Body of pancreas (tissue), 4 donors: ENCODE results near the gene CYTH1. TPM values are rescaled to one million over a fixed set of nuclear protein-coding genes. Genes with fewer than 3 reads are reported as not detected.
A peak's percentile ranks its signal among the peaks of the same experiment; 100 is the strongest.

Experiments
- ATAC-seq: fragments of 150-250 bp; one replicate; pipeline ENCODE4 v1.9.1; 2016
- DNase-seq, 4 donors: peaks; one replicate each; pipeline ENCODE4 v3.0.0-alpha.2; 2019
- H3K27ac ChIP-seq, 4 donors: fragments of 200-600 bp; sonication (generic); 1 replicate in 3 of 4; 2 replicates in 1 of 4; pipeline versions ENCODE4 v1.5.1 to v1.6.1; 2016 to 2019; ENCODE audit warnings: mild to moderate bottlenecking in 1 of 4, mixed read lengths in 1 of 4, moderate library complexity in 1 of 4
- H3K27me3 ChIP-seq, 2 donors: fragments of 200-600 bp; sonication (generic); one replicate each; pipeline ENCODE4 v1.6.0; 2016; ENCODE audit warnings: mild to moderate bottlenecking in 1 of 2
- H3K36me3 ChIP-seq, 2 donors: fragments of 200-600 bp; sonication (generic); replicated peaks in 1 of 2; 2 replicates each; pipeline ENCODE4 v1.5.1; 2016; ENCODE audit warnings: low read depth in 2 of 2; ENCODE audit not compliant: insufficient read depth in 1 of 2
- H3K4me1 ChIP-seq: fragments of 200-600 bp; sonication (generic); one replicate; pipeline ENCODE4 v1.6.0; 2016
- H3K4me3 ChIP-seq, 2 donors: fragments of 200-600 bp; sonication (generic); 1 replicate in 1 of 2; 2 replicates in 1 of 2; pipeline ENCODE4 v1.5.1; 2016 to 2019
- H3K9me3 ChIP-seq, 3 donors: fragments of 200-600 bp; sonication (generic); 1 replicate in 2 of 3; 2 replicates in 1 of 3; pipeline ENCODE4 v1.5.1; 2016
- CTCF ChIP-seq, 7 experiments: fragments of 450-650 bp in 4 of 7; fragments of 200-600 bp in 3 of 7; sonication (generic) in 3 of 7; IDR thresholded peaks; one replicate each; pipeline ENCODE4 v1.5.1; 2016 to 2019; ENCODE audit warnings: antibody characterized with exemption in 7 of 7
- POLR2A ChIP-seq, 3 donors: fragments of 450-650 bp; IDR thresholded peaks; one replicate each; pipeline ENCODE4 v1.6.1; 2016; ENCODE audit warnings: antibody characterized with exemption in 3 of 3, mild to moderate bottlenecking in 2 of 3
- WGBS, 2 donors: methylation state at CpG; one replicate each; pipeline ENCODE4 v1.1.5; 2017; 5-methylcytosine and 5-hydroxymethylcytosine counted together
- intact Hi-C: fragments of 100-400 bp; cut with DNase I; formaldehyde crosslinking; loops from one replicate; pipeline ENCODE4 v1.15.1; 2023
- total RNA-seq, 2 donors: library from RNA; depleted of rRNA; stranded (reverse); fragments of >200 nt; gene quantifications; one replicate each; pipeline ENCODE4 v1.1.0, GENCODE V29; 2016

The CYTH1 gene
- total RNA-seq, 2 donors from 2014 or later, result 32.2 to 60.6 TPM

- H3K4me3 ChIP-seq, result no peak overlapping the region
- DNase-seq, result no peak
- 57 to 71% methylated on average over 6 of the region's 6 CpGs for WGBS, 2 donors
- peak overlapping the region in 2 of 4 donors; percentile 12 to 17 for H3K27ac ChIP-seq
- no peaks in the 10 kb centered on the region for H3K27me3 ChIP-seq
- H3K4me1 ChIP-seq, result no peaks in the 10 kb centered on the region
- peaks cover 14 to 48% of the 10 kb centered on the region in 2 donors for H3K36me3 ChIP-seq
- ATAC-seq, result no peak
- no peak for TF ChIP-seq CTCF (IDR thresholded peaks at IDR 0.05)
- no peak for TF ChIP-seq POLR2A (IDR thresholded peaks at IDR 0.05)
- no peaks in the 10 kb centered on the region for H3K9me3 ChIP-seq
- intact Hi-C loops, result no loop called here
Observed at GRCh38 chr17:78818932-78819331, 36.9 kb upstream of the CYTH1 start.

- WGBS, 2 donors, result 74 to 80% methylated on average over 18 to 19 of the region's 19 CpGs
- Histone ChIP-seq H3K9me3 (no peaks in the 10 kb centered on the region), H3K4me1 (no peaks in the 10 kb centered on the region), H3K27ac (no peak overlapping the region), H3K27me3 (no peaks in the 10 kb centered on the region), H3K36me3 (peaks cover 17 to 49% of the 10 kb centered on the region in 2 donors), H3K4me3 (no peak overlapping the region)
- TF ChIP-seq CTCF (IDR thresholded peaks at IDR 0.05) (no peak), POLR2A (IDR thresholded peaks at IDR 0.05) (no peak)
- ATAC-seq (no peak), DNase-seq (no peak)
- intact Hi-C loops, result no loop called here
Observed at GRCh38 chr17:78818152-78818846, 36.2 kb upstream of the CYTH1 start.

- H3K4me3 ChIP-seq, result no peak overlapping the region
- H3K27ac ChIP-seq, result no peak overlapping the region
- DNase-seq (peak in 1 of 4 donors; percentile 19), ATAC-seq (no peak)
- no peak for TF ChIP-seq CTCF (IDR thresholded peaks at IDR 0.05)
- no peak for TF ChIP-seq POLR2A (IDR thresholded peaks at IDR 0.05)
- no peaks in the 10 kb centered on the region for H3K9me3 ChIP-seq
- H3K36me3 ChIP-seq, result peaks cover 24 to 55% of the 10 kb centered on the region in 2 donors
- intact Hi-C loops, result no loop called here
- no peaks in the 10 kb centered on the region for H3K4me1 ChIP-seq
- WGBS, 2 donors, result 84 to 94% methylated on average over 6 of the region's 6 CpGs
- no peaks in the 10 kb centered on the region for H3K27me3 ChIP-seq
Observed at GRCh38 chr17:78817123-78817522, 35.0 kb upstream of the CYTH1 start.

GRCh38 chr17:78815696-78816095 is 33.6 kb upstream of the CYTH1 start:
- Histone ChIP-seq H3K27ac (no peak overlapping the region), H3K9me3 (no peaks in the 10 kb centered on the region), H3K36me3 (peaks cover 33 to 60% of the 10 kb centered on the region in 2 donors), H3K4me1 (no peaks in the 10 kb centered on the region), H3K27me3 (no peaks in the 10 kb centered on the region), H3K4me3 (no peak overlapping the region)
- intact Hi-C loops, result no loop called here
- TF ChIP-seq POLR2A (IDR thresholded peaks at IDR 0.05), result no peak
- TF ChIP-seq CTCF (IDR thresholded peaks at IDR 0.05), result no peak
- no peak for ATAC-seq
- 77 to 87% methylated on average over 7 of the region's 7 CpGs for WGBS, 2 donors
- DNase-seq, result no peak

GRCh38 chr17:78812855-78813254 is 30.8 kb upstream of the CYTH1 start:
- Histone ChIP-seq H3K27me3 (no peaks in the 10 kb centered on the region), H3K9me3 (no peaks in the 10 kb centered on the region), H3K36me3 (peaks cover 28 to 46% of the 10 kb centered on the region in 2 donors), H3K4me3 (no peak overlapping the region), H3K4me1 (no peaks in the 10 kb centered on the region), H3K27ac (peak overlapping the region in 1 of 4 donors; percentile 34)
- DNase-seq (no peak), ATAC-seq (peak; percentile 48)
- WGBS, 2 donors, result 81 to 86% methylated on average over 8 of the region's 8 CpGs
- TF ChIP-seq CTCF (IDR thresholded peaks at IDR 0.05) (no peak), POLR2A (IDR thresholded peaks at IDR 0.05) (no peak)
- intact Hi-C loops, result no loop called here
